Placental epithelial cell (primary cell): ENCODE data around the gene ZGPAT. TPM values are rescaled to one million over a fixed set of nuclear protein-coding genes. Genes with fewer than 3 reads are reported as not detected.

Experiments
- small RNA-seq: library from RNA; depleted of rRNA; stranded (forward); fragments of <200 nt; gene quantifications from one replicate; pipeline ENCODE3, GENCODE V24; 2012
- total RNA-seq: library from RNA; depleted of rRNA; stranded (reverse); fragments of >200 nt; gene quantifications from 2 replicates; pipeline ENCODE4 v1.2.3, GENCODE V29; 2012

Gene ZGPAT, protein sequence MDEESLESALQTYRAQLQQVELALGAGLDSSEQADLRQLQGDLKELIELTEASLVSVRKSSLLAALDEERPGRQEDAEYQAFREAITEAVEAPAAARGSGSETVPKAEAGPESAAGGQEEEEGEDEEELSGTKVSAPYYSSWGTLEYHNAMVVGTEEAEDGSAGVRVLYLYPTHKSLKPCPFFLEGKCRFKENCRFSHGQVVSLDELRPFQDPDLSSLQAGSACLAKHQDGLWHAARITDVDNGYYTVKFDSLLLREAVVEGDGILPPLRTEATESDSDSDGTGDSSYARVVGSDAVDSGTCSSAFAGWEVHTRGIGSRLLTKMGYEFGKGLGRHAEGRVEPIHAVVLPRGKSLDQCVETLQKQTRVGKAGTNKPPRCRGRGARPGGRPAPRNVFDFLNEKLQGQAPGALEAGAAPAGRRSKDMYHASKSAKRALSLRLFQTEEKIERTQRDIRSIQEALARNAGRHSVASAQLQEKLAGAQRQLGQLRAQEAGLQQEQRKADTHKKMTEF
- total RNA-seq: 20.1 and 22.8 TPM in 2 replicates

DNA sequence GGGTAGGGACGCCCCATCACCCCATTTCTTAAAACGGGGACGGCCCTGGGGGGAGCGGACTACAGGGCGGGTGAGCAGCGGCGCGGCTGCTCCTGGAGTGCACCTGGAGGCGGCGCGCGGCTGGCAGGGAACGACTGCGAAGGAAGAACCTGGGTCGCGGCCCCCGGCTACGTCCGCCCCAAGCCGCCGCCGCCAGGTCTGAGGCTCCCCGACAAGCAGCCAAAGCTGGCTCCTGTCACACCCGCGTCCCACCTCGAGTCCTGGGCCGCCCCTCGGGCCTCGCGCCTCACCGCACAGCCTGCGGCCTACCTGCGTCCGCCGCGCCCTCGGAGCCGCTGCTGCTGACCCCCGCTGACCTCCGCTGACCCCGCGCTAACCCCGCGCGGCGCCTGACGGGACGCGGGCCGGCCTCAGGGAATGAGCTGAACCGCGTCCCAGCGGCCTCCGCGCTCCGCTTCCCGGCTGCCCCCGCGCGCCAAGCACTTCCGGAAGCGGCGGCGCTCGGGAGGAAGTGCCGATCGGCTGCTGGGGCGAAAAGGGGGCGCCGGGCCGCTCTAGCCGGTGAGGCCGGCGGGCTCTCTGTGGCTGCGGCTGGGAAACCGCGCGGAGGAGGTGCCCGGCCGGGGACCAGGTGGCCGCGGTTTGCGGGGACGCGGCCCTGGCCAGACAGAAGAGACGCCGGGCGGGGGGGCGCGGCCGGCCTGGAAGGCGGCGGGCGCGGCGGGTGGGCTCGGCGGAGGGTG lies at the start of gene ZGPAT, which contains the start of gene ARFRP1:
Gene ZGPAT, plus strand, starts transcription at position 482 of the 743 bp plus-strand sequence. CDS start 542 bp downstream, outside the sequence.
Gene ARFRP1, minus strand, starts transcription at position 419 of the 743 bp plus-strand sequence. CDS start 885 bp downstream, outside the sequence.

DNA sequence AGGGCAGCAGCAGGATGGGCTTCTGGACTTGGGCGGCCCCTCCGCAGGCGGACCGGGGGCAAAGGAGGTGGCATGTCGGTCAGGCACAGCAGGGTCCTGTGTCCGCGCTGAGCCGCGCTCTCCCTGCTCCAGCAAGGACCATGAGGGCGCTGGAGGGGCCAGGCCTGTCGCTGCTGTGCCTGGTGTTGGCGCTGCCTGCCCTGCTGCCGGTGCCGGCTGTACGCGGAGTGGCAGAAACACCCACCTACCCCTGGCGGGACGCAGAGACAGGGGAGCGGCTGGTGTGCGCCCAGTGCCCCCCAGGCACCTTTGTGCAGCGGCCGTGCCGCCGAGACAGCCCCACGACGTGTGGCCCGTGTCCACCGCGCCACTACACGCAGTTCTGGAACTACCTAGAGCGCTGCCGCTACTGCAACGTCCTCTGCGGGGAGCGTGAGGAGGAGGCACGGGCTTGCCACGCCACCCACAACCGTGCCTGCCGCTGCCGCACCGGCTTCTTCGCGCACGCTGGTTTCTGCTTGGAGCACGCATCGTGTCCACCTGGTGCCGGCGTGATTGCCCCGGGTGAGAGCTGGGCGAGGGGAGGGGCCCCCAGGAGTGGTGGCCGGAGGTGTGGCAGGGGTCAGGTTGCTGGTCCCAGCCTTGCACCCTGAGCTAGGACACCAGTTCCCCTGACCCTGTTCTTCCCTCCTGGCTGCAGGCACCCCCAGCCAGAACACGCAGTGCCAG lies 11.0 kb upstream of the ZGPAT start, which contains the start of gene TNFRSF6B:
Gene TNFRSF6B, plus strand, starts transcription at position 25 of the 729 bp plus-strand sequence. Its CDS starts 116 bp downstream, at position 141.

DNA sequence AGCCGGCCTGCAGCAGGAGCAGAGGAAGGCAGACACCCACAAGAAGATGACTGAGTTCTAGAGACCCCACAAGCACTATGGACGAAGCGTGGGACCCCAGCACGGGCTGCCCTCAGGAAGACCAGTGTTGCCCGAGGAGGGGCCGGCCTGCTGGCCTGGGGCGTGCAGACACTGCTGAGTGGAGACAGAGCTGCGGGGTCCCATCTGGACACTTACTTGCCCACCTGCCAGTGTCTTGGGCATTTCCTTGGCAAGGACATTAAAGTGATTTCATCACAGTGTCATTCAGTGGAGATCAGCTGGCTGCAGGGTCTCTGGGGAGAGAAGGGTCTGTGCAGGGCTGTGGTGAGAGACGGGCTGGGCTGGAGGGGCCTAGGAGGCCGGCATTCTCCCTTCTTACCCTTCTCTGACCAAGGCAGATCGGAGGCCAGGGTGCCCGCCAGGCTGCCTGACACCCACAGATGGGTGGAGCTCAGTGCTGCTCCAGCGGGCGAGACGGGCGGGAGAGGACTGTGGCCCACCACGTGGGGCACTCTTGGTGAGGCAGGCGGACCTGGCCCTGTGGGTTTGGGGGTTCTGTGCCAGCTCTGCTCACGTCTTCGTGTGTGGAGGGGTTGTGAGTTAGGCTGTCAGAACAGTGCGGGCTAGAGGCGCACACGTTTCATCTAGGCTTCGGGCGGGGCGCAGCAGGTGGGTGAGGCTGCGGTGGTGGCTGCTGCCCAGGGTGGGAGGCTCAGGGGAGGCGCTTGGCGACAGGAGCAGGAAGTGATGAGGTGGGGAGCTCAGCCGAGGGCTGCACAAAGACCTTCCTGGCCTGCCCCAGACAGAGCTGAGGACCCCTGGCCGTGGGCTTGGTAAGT lies 28.2 kb downstream of the ZGPAT start, which contains the start of gene LIME1:
Gene LIME1, plus strand, starts transcription at position 806 of the 860 bp plus-strand sequence. CDS start 886 bp downstream, outside the sequence.

DNA sequence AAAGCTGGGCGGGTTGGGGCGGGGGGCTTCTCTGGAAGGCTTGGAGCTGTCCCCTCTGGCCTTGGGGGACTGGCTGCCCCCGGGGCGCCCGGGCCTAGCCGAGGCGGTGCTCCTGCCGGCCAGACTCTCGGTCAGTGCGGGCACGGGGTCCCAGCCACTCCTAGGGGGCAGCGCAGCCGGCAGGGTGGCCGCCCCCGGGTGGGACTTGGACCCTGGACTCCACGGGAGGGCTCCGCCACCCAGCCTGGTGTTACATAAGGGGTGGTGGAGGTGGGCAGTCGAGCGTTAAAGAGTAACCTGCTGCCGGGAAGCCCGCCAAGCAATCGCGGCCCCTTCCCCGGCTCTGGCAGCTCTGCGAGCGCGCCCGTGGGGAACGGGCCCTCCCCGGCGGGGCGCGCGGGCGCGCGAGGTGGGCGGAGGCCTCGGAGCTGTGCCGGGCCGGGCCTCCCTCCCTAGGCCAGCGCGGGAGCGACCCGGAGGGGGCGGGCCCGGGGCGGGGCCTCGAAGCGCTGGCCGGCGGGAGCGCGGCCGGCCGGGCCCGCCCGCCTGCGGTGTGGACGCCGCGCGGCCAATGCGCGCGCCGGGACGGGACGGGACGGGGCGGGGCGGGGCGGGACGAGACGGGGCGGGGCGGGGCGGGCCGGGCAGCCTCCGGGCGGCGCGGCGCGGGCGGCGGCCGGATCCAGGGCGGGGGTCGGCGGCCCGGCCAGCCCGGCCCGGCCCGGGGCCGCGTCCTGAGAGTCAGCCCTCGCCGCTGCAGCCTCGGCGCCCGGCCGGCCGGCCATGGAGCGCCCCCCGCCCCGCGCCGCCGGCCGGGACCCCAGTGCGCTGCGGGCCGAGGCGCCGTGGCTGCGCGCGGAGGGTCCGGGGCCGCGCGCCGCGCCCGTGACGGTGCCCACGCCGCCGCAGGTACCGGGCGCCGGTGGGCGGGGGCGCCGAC lies 31.6 kb downstream of the ZGPAT start, which contains the start of gene SLC2A4RG:
Gene SLC2A4RG, plus strand, starts transcription at position 647 of the 940 bp plus-strand sequence. Its CDS starts 137 bp downstream, at position 784.

Small RNA genes within 50 kb of the gene (small RNA-seq; reads per million reads assigned to genes)
- gene LIME1 (not detected), gene TNFRSF6B (not detected)

Other genes with a start within 250 kb of the ZGPAT start
- not detected in 2 replicates for gene KCNQ2, start 235.4 kb upstream of the ZGPAT start, total RNA-seq
- gene EEF1A2, start 209.0 kb upstream of the ZGPAT start, total RNA-seq: 1.8 and 11.0 TPM in 2 replicates
- gene PPDPF, start 187.3 kb upstream of the ZGPAT start, total RNA-seq: 190 and 201 TPM in 2 replicates
- under 0.01 and 0.22 TPM in 2 replicates for gene PTK6, start 170.7 kb upstream of the ZGPAT start, total RNA-seq
- not detected in 2 replicates for gene SRMS, start 160.3 kb upstream of the ZGPAT start, total RNA-seq
- gene FNDC11, start 153.9 kb upstream of the ZGPAT start, total RNA-seq: 0.11 and 0.79 TPM in 2 replicates
- gene HELZ2, start 133.8 kb upstream of the ZGPAT start, total RNA-seq: 25.4 and 31.4 TPM in 2 replicates
- gene GMEB2, start 80.9 kb upstream of the ZGPAT start, total RNA-seq: 8.2 and 11.8 TPM in 2 replicates
- gene STMN3, start 54.6 kb upstream of the ZGPAT start, total RNA-seq: 0.76 and 2.0 TPM in 2 replicates
- gene RTEL1, start 49.7 kb upstream of the ZGPAT start, total RNA-seq: 11.8 and 17.5 TPM in 2 replicates
- 0.39 TPM in 1 of 2 replicates, not detected in the other for gene TNFRSF6B, start 11.4 kb upstream of the ZGPAT start, total RNA-seq
- 18.1 and 22.4 TPM in 2 replicates for gene ARFRP1, start 63 bp upstream of the ZGPAT start, total RNA-seq
- gene LIME1, start 28.6 kb downstream of the ZGPAT start, total RNA-seq: 2.4 and 5.1 TPM in 2 replicates
- gene SLC2A4RG, start 31.7 kb downstream of the ZGPAT start, total RNA-seq: 41.2 and 56.8 TPM in 2 replicates
- gene ZBTB46, start 123.2 kb downstream of the ZGPAT start, total RNA-seq: 1.6 and 1.8 TPM in 2 replicates
- not detected in 2 replicates for gene ABHD16B, start 153.5 kb downstream of the ZGPAT start, total RNA-seq
- gene TPD52L2, start 157.2 kb downstream of the ZGPAT start, total RNA-seq: 66.0 and 103 TPM in 2 replicates
- gene DNAJC5, start 187.1 kb downstream of the ZGPAT start, total RNA-seq: 34.5 and 56.6 TPM in 2 replicates
- 21.1 and 21.6 TPM in 2 replicates for gene UCKL1, start 248.4 kb downstream of the ZGPAT start, total RNA-seq